SK-N-MC (cell line): Measurements from ENCODE around the gene RBM47.

Experiments used
- DNase-seq: peaks from one replicate; pipeline ENCODE4 v3.0.0-alpha.2; 2011; ENCODE audit warnings: low read depth, low spot score
- H3K27ac ChIP-seq: fragments of 200-600 bp; sonication (generic); 2 replicates; pipeline ENCODE4 v1.5.1; 2016; ENCODE audit warnings: mixed run types
- H3K36me3 ChIP-seq: fragments of 200-600 bp; sonication (generic); 2 replicates; pipeline ENCODE4 v1.6.1; 2017; ENCODE audit warnings: antibody characterized with exemption, low read length, mixed read lengths; ENCODE audit not compliant: insufficient read depth
- H3K4me3 ChIP-seq: fragments of 200-600 bp; sonication (generic); 2 replicates; pipeline ENCODE4 v1.5.1; 2016
- H3K9ac ChIP-seq: fragments of 200-600 bp; sonication (generic); 2 replicates; pipeline ENCODE4 v1.8.0; 2017; ENCODE audit warnings: mixed run types, mixed read lengths; ENCODE audit not compliant: insufficient read length
- H3K9me3 ChIP-seq: fragments of 200-600 bp; sonication (generic); 2 replicates; pipeline ENCODE4 v1.6.1; 2017; ENCODE audit warnings: low read depth, mild to moderate bottlenecking, antibody characterized with exemption, low read length, moderate library complexity, mixed read lengths
- EZH2 ChIP-seq: fragments of 200-600 bp; sonication (generic); IDR thresholded peaks from one replicate; pipeline ENCODE4 v1.6.1; 2017; ENCODE audit warnings: antibody characterized with exemption
- FOXP2 ChIP-seq: optimal IDR thresholded peaks from 2 replicates; pipeline ENCODE3; 2011; ENCODE audit warnings: mild to moderate bottlenecking, moderate library complexity; ENCODE audit not compliant: insufficient read depth; ENCODE audit errors: extremely low read length, control extremely low read depth
- POLR2AphosphoS5 ChIP-seq: IDR thresholded peaks from 2 replicates; pipeline ENCODE4 v1.6.1; 2012; ENCODE audit warnings: mild to moderate bottlenecking, low read depth, low read length, borderline replicate concordance

Gene RBM47

DNA sequence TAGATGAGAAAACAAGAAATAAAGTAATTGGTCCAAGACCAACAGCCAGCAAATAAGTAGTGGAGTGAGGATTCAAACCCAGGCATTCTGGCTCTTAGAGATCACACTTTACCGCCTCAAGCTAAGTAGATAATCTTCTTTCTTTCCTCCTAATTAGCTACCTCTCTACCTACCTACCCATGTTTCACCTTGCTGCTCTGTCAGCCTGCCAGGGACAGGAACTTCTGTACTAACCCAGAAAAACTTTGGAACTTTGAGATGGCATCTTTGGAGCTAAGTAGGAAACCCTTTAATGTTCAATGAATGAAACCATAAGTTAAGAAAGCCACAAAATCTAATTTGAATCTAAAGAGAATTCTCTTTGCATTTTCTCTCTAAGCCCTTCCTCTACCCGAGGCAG lies 149.4 kb downstream of the RBM47 start:
- Histone ChIP-seq H3K9ac (no peak overlapping the region), H3K9me3 (no peaks in the 10 kb centered on the region), H3K4me3 (no peak overlapping the region), H3K36me3 (no peaks in the 10 kb centered on the region), H3K27ac (peak overlapping the region; percentile 11; the same call in 1 of the 2 replicates)
- TF ChIP-seq POLR2AphosphoS5 (no peak), FOXP2 (no peak), EZH2 (no peak)
- DNase-seq: no peak

GRCh38 chr4:40479378-40479777 lies 150.3 kb downstream of the RBM47 start:
- no peak overlapping the region for H3K4me3 ChIP-seq
- H3K9ac ChIP-seq: no peak overlapping the region
- H3K36me3 ChIP-seq: no peaks in the 10 kb centered on the region
- no peak overlapping the region for H3K27ac ChIP-seq
- DNase-seq: no peak
- TF ChIP-seq POLR2AphosphoS5 (no peak), FOXP2 (no peak), EZH2 (no peak)
- H3K9me3 ChIP-seq: no peaks in the 10 kb centered on the region

- no peak for DNase-seq
- H3K27ac ChIP-seq: peak overlapping the region; percentile 45; the same call in 1 of the 2 replicates
These were observed 154.1 kb downstream of the RBM47 start for GRCh38 chr4:40475609-40476008.

GRCh38 chr4:40473578-40474388 lies 155.9 kb downstream of the RBM47 start:
- H3K9ac ChIP-seq: no peak overlapping the region
- no peak overlapping the region for H3K4me3 ChIP-seq
- no peak overlapping the region for H3K27ac ChIP-seq
- no peak for DNase-seq
- TF ChIP-seq POLR2AphosphoS5 (no peak), EZH2 (no peak)
- no peaks in the 10 kb centered on the region for H3K36me3 ChIP-seq
- H3K9me3 ChIP-seq: no peaks in the 10 kb centered on the region

More at GRCh38 chr4:40475609-40476008, 154.1 kb downstream of the RBM47 start:
- H3K9me3 ChIP-seq: no peaks in the 10 kb centered on the region
- peak overlapping the region; percentile 33; the same call in 1 of the 2 replicates for H3K4me3 ChIP-seq
- no peaks in the 10 kb centered on the region for H3K36me3 ChIP-seq
- no peak for TF ChIP-seq FOXP2
- H3K9ac ChIP-seq: peak overlapping the region; percentile 46

DNA sequence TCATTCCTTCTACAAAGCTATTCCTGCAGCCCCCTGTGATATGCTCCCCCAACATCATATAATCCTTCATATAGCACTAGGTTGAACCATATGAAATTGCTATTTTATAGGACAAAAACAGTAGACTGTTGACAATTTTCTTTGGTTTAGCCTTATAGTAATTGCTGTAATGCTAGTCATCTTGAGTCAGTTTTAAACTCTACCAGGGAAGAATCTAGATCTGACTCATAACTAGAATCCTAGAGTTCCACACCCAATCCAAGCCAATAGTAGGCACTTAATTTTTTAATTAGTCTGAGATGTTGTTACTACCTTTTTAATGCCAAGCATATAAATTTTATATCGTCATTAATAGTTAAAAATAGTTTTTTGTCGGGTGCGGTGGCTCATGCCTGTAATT lies 157.7 kb downstream of the RBM47 start:
- Histone ChIP-seq H3K27ac (no peak overlapping the region), H3K9ac (no peak overlapping the region), H3K36me3 (no peaks in the 10 kb centered on the region), H3K9me3 (no peaks in the 10 kb centered on the region), H3K4me3 (no peak overlapping the region)
- no peak for DNase-seq
- TF ChIP-seq EZH2 (no peak), FOXP2 (no peak), POLR2AphosphoS5 (no peak)

DNA sequence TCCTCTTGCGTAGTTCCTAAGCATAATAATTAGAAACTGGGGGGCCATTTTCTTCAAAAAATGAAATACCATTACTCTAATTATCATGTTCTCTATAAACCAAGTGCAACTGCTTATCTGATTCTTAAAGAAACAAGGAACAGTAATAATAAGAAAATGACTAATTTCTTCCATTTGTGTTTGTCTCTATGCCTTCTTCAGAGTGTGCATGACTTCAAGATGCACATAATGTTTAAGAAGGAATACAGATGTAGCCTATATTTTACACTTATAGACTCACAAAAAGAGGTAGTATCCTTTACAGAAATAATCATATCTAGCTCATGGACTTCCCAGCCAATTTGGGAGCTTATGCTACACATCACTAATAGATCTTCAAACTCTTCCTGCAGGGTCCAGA lies 162.9 kb downstream of the RBM47 start:
- TF ChIP-seq EZH2: no peak
- no peak for TF ChIP-seq FOXP2
- no peak for TF ChIP-seq POLR2AphosphoS5
- DNase-seq: no peak
- Histone ChIP-seq H3K9ac (no peak overlapping the region), H3K36me3 (no peaks in the 10 kb centered on the region), H3K27ac (no peak overlapping the region), H3K4me3 (no peak overlapping the region), H3K9me3 (no peaks in the 10 kb centered on the region)

DNA sequence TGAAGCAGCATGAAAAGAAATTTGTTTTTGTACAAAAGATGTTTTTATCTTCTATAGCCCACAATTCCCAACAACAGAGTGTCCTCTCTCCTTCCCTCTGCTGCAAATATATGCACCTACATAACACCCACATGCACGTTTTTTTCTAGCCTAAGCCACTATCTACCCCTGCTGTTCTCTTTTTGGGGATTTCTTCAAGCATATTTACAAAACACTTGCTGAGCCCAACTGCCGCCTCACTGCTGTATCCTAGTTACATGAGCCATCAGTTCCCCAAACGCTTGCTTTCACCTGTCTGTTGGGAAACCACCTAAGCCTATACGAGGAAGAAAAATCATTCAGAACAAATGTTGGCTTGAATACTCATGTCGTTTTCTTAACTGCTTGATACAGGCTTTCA lies 167.3 kb downstream of the RBM47 start:
- no peaks in the 10 kb centered on the region for H3K36me3 ChIP-seq
- H3K4me3 ChIP-seq: no peak overlapping the region
- TF ChIP-seq EZH2 (no peak), FOXP2 (no peak), POLR2AphosphoS5 (no peak)
- no peak overlapping the region for H3K9ac ChIP-seq
- no peaks in the 10 kb centered on the region for H3K9me3 ChIP-seq
- no peak for DNase-seq
- no peak overlapping the region for H3K27ac ChIP-seq

- H3K36me3 ChIP-seq: no peaks in the 10 kb centered on the region
- TF ChIP-seq FOXP2 (no peak), POLR2AphosphoS5 (no peak), EZH2 (no peak)
- H3K27ac ChIP-seq: no peak overlapping the region
- no peak for DNase-seq
- H3K4me3 ChIP-seq: no peak overlapping the region
- no peak overlapping the region for H3K9ac ChIP-seq
- no peaks in the 10 kb centered on the region for H3K9me3 ChIP-seq
These were observed 167.8 kb downstream of the RBM47 start for GRCh38 chr4:40461879-40462278.

- TF ChIP-seq EZH2 (no peak), POLR2AphosphoS5 (no peak), FOXP2 (no peak)
- H3K27ac ChIP-seq: no peak overlapping the region
- no peak for DNase-seq
These were observed 168.6 kb downstream of the RBM47 start for GRCh38 chr4:40461062-40461461.

More at GRCh38 chr4:40461062-40461461, 168.6 kb downstream of the RBM47 start:
- no peaks in the 10 kb centered on the region for H3K9me3 ChIP-seq
- H3K4me3 ChIP-seq: no peak overlapping the region
- no peak overlapping the region for H3K9ac ChIP-seq
- no peaks in the 10 kb centered on the region for H3K36me3 ChIP-seq
